Transverse colon (tissue), 4 donors: ENCODE results near the gene JARID2. TPM values are rescaled to one million over a fixed set of nuclear protein-coding genes. Genes with fewer than 3 reads are reported as not detected.

Source experiments
- DNase-seq: peaks from one replicate; pipeline ENCODE4 v3.0.0-alpha.2; 2019
- H3K27ac ChIP-seq, 4 donors: fragments of 200-600 bp; sonication (generic); 2 replicates each; pipeline ENCODE4 v1.5.1; 2016 to 2018; ENCODE audit warnings: inconsistent platforms in 4 of 4
- H3K27me3 ChIP-seq: fragments of 200-600 bp; sonication (generic); 2 replicates; pipeline ENCODE4 v1.5.1; 2017; ENCODE audit warnings: inconsistent platforms
- H3K36me3 ChIP-seq, 4 donors: fragments of 200-600 bp; sonication (generic); 2 replicates each; pipeline ENCODE4 v1.5.1; 2017 to 2019; ENCODE audit warnings: inconsistent platforms in 4 of 4
- H3K4me1 ChIP-seq, 4 donors: fragments of 200-600 bp; sonication (generic); 2 replicates each; pipeline ENCODE4 v1.5.1; 2017 to 2020; ENCODE audit warnings: inconsistent platforms in 4 of 4
- H3K4me3 ChIP-seq, 4 donors: fragments of 200-600 bp; sonication (generic); 1 replicate in 1 of 4; 2 replicates in 3 of 4; pipeline versions ENCODE4 v1.5.1 to v1.6.1; 2017 to 2019; ENCODE audit warnings: inconsistent platforms in 4 of 4
- H3K9me3 ChIP-seq, 2 donors: fragments of 200-600 bp; sonication (generic); 2 replicates each; pipeline ENCODE4 v1.5.1; 2017 to 2019; ENCODE audit warnings: inconsistent platforms in 2 of 2
- CTCF ChIP-seq, 5 experiments: fragments of 200-600 bp in 3 of 5; fragments of 450-650 bp in 2 of 5; sonication (generic) in 3 of 5; IDR thresholded peaks; 1 replicate in 2 of 5; 2 replicates in 3 of 5; pipeline ENCODE4 v1.5.1; 2016 to 2017; ENCODE audit warnings: antibody characterized with exemption in 5 of 5, inconsistent platforms in 3 of 5, mild to moderate bottlenecking in 2 of 5, moderate library complexity in 1 of 5
- EP300 ChIP-seq: sonication (generic); formaldehyde crosslinking; IDR thresholded peaks from one replicate; pipeline ENCODE4 v1.6.1; 2017; ENCODE audit warnings: antibody characterized with exemption, low read depth
- POLR2A ChIP-seq: fragments of 450-650 bp; IDR thresholded peaks from one replicate; pipeline ENCODE4 v1.6.1; 2016; ENCODE audit warnings: antibody characterized with exemption, mild to moderate bottlenecking, moderate library complexity
- POLR2AphosphoS5 ChIP-seq, 3 donors: sonication (generic); formaldehyde crosslinking; IDR thresholded peaks; one replicate each; pipeline ENCODE4 v1.6.1; 2016; ENCODE audit warnings: antibody characterized with exemption in 3 of 3
- WGBS, 2 donors: methylation state at CpG; one replicate each; pipeline ENCODE4 v1.1.5; 2018; ENCODE audit warnings: low coverage in 1 of 2; 5-methylcytosine and 5-hydroxymethylcytosine counted together
- in situ Hi-C, 4 donors: fragments of 200-750 bp; cut with MboI; loops; one replicate each; pipeline versions ENCODE4 v1.15.0 to v1.15.1; 2017; ENCODE audit warnings: low sequenced_read_pairs in 3 of 4, low pct_ligation_motif_present in 1 of 4, low pct_unique_long_range_greater_than_20kb in 1 of 4
- intact Hi-C: fragments of 100-400 bp; cut with DNase I; formaldehyde crosslinking; loops from one replicate; pipeline ENCODE4 v1.15.1; 2023; ENCODE audit warnings: low total_unique reads
- total RNA-seq, 4 donors: library from RNA; depleted of rRNA; stranded (reverse); fragments of >200 nt; gene quantifications; one replicate each; pipeline ENCODE4 v1.1.0, GENCODE V29; 2016

Gene JARID2
- total RNA-seq, 4 donors from 2014 or later, result 9.4 to 18.7 (median 10.9) TPM

DNA sequence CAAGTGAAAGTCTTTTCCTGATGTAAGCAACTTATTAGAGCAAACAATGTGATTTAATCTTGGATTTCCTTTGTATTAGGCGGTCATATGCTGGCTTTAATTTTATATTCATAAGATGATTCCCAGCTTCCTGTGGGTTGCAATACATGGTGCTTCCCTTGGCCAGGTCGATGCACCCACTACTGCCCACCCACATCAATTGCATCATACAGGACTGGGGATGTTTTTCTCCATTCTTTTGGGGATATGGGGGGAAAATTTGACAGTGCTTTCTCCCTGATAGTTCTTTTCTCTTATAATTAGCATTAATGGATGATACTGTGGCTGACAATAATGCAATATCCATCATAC lies 187.6 kb downstream of the JARID2 start:
- DNase-seq, result no peak
- 47 to 57% methylated on average over 2 of the region's 2 CpGs for WGBS, 2 donors
- TF ChIP-seq POLR2AphosphoS5 (IDR thresholded peaks at IDR 0.05) (no peak), CTCF (IDR thresholded peaks at IDR 0.05) (no peak)
- no peak overlapping the region for H3K4me3 ChIP-seq
- H3K4me1 ChIP-seq, result peaks cover 21 to 45% (median 25%) of the 10 kb centered on the region in 4 donors
- no peak overlapping the region for H3K27ac ChIP-seq
- intact Hi-C loops (no loop called here), in situ Hi-C loops (loop anchor here in 1 of 4 donors (25.0 kb wide), 1 partner anchor 171 kb away; no protein-coding TSS in a partner anchor)
- no peaks in the 10 kb centered on the region for H3K36me3 ChIP-seq
- H3K27me3 ChIP-seq, result no peaks in the 10 kb centered on the region
- H3K9me3 ChIP-seq, result no peaks in the 10 kb centered on the region

DNA sequence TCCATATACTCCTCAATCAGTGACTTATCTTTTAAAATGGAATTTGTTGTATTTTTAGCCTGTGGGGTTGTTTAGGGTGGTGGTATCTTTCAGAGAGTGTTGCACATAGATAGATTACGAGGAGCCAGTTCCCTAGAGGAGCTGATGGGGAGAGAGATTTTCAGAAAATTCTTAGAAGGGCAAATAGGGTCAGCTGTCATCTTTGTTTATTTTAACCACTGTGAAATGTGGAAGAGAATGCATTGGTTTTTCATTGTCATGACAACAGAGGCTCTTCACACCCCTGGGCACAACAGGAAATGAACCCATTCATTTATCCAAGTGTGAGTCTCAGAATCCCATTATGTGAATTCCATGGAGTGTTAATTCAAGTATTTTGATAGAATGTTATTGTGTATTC lies 188.4 kb downstream of the JARID2 start:
- TF ChIP-seq EP300 (no peak), POLR2AphosphoS5 (IDR thresholded peaks at IDR 0.05) (no peak), POLR2A (no peak), CTCF (IDR thresholded peaks at IDR 0.05) (no peak)
- Histone ChIP-seq H3K27me3 (no peaks in the 10 kb centered on the region), H3K4me3 (no peak overlapping the region), H3K4me1 (peaks cover 21 to 49% (median 23%) of the 10 kb centered on the region in 4 donors), H3K36me3 (no peaks in the 10 kb centered on the region), H3K9me3 (no peaks in the 10 kb centered on the region), H3K27ac (no peak overlapping the region)
- no peak for DNase-seq
- WGBS, 2 donors, result 83 to 88% methylated on average over 1 of the region's 1 CpG
- intact Hi-C loops, result no loop called here
- in situ Hi-C loops, result loop anchor here in 1 of 4 donors (25.0 kb wide), 1 partner anchor 172 kb away; no protein-coding TSS in a partner anchor

GRCh38 chr6:15434823-15435380 lies 189.0 kb downstream of the JARID2 start:
- TF ChIP-seq POLR2AphosphoS5 (IDR thresholded peaks at IDR 0.05) (no peak), POLR2A (no peak), EP300 (no peak), CTCF (IDR thresholded peaks at IDR 0.05) (no peak)
- Histone ChIP-seq H3K36me3 (no peaks in the 10 kb centered on the region), H3K27ac (no peak overlapping the region), H3K9me3 (no peaks in the 10 kb centered on the region), H3K27me3 (no peaks in the 10 kb centered on the region), H3K4me3 (no peak overlapping the region), H3K4me1 (peaks cover 18 to 47% (median 20%) of the 10 kb centered on the region in 4 donors)
- WGBS, 2 donors, result 98 to 100% methylated on average over 2 of the region's 2 CpGs
- intact Hi-C loops, result no loop called here
- in situ Hi-C loops, result loop anchor here in 1 of 4 donors (25.0 kb wide), 1 partner anchor 173 kb away; no protein-coding TSS in a partner anchor
- DNase-seq, result no peak

DNA sequence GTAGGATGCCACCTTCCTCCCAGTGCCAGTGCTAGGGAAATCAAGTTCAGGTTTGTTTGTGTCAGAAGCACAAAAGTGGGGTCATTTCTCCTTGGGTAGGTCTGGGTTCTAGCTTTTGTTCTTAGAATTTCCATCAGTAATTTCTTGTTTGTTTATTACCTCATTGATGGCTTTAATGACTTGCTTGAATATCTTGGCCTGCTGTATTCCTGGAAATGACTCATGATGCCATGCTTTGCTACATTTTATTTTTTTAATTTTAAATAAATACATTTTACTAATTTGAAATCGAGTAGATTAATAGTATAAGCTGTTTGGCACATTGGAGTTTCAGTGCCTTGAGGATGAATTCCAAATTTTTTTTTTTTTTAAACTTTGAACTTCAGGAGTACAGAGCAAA lies 189.6 kb downstream of the JARID2 start:
- Histone ChIP-seq H3K4me1 (peaks cover 14 to 47% (median 16%) of the 10 kb centered on the region in 4 donors), H3K4me3 (no peak overlapping the region), H3K27ac (no peak overlapping the region), H3K27me3 (no peaks in the 10 kb centered on the region), H3K9me3 (no peaks in the 10 kb centered on the region), H3K36me3 (no peaks in the 10 kb centered on the region)
- in situ Hi-C loops, result loop anchor here in 1 of 4 donors (25.0 kb wide), 1 partner anchor 173 kb away; no protein-coding TSS in a partner anchor
- TF ChIP-seq POLR2A (no peak), CTCF (IDR thresholded peaks at IDR 0.05) (no peak), EP300 (no peak), POLR2AphosphoS5 (IDR thresholded peaks at IDR 0.05) (no peak)
- DNase-seq, result no peak
- 85 to 100% methylated on average over 1 of the region's 1 CpG for WGBS, 2 donors
- intact Hi-C loops, result no loop called here
